ENCODE results near the gene RBM25.

Gene RBM25

DNA sequence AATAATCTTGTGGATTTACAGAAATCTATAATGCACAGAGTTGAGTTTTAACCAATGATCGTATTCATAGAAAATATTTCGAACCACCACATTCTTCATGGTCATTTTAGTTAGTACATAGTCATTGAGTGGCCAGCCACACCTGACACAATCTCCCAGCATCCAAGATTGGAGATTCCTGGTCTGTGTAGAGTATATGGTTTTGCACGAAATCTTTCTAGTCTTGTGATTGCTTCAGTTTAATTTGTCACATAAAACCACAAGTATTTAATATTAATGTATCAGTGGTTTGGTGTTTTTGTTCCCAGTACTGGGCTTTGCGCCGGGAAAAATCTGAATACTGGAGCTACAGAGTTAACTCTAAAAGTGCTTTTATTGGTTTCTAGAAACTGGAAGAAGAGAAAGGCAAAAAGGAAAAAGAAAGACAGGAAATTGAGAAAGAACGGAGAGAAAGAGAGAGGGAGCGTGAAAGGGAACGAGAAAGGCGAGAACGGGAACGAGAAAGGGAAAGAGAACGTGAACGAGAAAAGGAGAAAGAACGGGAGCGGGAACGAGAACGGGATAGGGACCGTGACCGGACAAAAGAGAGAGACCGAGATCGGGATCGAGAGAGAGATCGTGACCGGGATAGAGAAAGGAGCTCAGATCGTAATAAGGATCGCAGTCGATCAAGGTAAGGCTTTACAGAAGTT lies 44.6 kb downstream of the RBM25 start:
- no peak for DNase-seq (ENCODE audit: low spot score)

DNA sequence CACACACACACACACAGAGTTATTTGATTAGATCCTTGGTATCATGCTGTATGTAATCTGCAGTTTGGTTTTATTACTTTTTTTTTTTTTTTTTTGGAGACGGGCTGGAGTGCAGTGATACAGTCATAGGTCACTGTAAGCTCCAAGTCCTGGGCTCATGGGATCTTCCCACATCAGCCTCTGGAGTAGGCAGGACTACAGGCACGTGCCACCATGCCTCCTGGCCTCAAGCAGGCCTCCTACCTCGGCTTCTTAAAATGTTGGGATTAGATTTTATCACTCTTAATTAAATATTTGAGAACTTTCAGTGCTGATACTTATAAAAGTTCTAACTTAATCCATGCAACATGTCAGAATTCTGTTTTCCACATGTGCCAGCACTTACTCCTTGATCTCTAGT lies 46.7 kb downstream of the RBM25 start:
- no peak for DNase-seq (ENCODE audit: low spot score)

DNA sequence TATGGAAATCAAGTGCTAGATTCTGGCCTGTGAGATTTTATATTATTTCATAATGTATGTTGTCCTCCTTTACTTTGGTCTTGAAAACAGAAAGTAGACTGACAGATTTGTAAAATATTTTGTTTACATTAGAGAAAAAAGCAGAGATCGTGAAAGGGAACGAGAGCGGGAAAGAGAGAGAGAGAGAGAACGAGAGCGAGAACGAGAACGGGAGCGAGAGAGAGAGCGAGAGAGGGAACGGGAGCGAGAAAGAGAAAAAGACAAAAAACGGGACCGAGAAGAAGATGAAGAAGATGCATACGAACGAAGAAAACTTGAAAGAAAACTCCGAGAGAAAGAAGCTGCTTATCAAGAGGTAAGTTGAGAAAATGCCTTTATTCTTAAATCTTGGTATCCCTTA lies 47.4 kb downstream of the RBM25 start:
- no peak for DNase-seq (ENCODE audit: low spot score)

DNA sequence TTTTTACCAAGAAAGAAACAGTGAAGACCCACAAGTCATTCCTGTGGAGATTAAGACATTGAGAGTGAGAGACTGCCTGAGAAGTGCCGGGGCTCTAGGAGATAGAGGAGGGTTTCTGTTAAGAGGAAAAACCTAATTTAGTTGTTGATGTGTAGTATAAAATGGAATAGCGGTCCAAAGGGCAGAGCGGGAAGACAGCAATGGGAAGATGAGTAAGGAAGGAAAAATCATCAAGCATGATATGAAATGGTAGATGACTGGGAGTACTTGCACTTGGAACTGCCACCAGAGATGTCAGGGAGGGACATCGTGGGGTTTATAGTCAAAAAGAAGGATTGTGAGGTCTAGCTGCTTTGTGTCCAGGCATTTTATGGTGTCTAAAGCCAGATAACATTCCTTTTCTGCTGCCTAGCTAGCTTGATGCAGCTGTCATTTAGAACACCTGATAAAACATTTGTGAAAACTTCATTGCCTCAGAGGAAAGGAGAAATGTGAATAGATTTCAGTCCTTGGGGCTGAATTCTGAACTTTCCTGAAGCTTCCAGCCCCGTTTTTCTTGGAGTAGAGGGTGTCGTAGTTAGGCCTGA lies 57.8 kb downstream of the RBM25 start:
- no peak for DNase-seq (ENCODE audit: low spot score)

DNA sequence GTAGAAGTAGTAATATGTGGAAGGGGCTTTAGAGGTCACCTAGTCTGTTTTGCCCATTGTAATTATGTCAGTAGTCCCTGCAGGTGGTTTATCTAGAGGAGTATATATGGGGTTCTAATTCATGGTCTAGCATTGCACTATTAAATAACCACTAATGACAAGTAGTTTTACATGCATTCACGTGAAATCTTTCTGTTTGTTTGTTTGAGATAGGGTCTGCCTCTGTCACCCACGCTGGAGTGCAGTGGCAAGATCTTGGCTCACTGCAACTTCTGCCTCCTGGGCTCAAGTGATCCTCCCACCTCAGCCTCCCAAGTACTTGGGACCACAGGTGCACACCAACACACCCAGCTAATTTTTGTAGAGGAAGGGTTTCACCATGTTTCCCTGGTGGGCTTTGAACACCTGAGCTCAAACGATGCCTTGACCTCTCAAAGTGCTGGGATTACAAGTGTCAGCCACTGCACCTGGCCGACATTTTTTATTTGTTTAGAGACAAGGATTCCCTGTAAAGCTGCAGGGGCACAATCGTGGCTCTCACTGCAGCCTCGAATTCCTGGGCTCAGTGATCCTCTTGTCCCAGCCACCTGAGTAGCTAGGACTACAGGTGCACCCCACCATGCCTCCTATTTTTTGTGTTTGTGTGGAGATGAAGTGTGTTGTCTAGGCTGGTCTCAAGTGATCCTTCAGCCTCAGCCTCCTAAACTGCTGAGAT lies 66.0 kb downstream of the RBM25 start:
- no peak for DNase-seq (ENCODE audit: low spot score)

DNA sequence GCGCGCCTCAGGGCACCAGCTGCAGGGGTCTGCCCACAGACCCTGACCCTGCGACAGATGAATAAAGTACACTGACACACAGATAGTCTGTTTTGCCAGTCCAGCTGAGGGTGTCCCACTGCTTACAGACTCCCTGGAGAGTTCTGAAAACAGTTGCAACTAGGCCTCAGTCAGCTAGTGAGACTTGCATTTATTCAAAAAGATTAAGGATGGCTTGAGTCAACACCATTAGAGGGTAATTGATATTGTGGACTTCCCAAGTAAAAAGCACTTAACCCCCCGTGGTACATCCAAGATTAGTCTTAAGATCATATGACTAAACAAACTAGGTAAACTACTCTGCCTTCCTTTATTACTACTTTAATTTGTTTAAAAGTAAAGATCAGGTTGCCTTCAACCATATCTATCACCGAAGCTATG lies 66.8 kb downstream of the RBM25 start:
- DNase-seq (ENCODE audit: low spot score): no peak

DNA sequence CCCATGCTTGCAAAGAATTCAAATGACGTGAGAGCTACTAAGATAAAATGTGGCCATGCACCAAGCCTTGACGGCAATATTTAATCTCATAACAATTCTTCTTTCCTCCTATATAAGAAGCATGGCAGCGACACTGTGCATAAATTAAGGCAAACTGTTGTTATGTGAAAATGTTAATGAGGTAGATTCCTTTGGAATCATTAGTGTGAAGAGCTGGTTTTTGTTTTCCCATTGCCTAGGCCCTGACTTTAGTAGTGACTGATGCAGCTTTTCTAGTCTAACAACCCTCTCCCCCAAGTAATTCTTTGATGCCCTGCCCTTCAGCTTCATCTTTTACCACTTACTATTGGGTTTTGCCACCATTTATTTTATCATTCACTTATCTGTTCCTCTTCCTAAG lies 67.4 kb downstream of the RBM25 start:
- DNase-seq (ENCODE audit: low spot score): no peak

DNA sequence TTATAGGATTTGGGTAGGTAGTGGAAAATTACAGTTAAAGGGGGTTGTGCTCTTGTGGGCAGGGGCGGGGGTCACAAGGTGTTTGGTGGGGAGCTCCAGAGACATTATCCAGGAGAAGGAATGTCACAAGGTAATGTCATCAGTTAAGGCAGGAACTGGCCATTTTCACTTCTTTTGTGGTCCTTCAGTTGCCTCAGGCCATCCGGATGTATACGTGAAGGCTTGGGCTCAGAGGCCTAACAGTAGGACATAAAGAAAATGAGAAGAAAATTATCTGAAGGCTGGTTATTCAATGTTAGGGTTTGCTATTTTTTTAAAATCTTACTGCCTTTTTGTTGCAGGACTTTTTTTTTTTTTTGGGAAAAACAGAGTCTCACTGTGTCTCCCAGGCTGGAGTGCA lies 75.5 kb downstream of the RBM25 start:
- DNase-seq (ENCODE audit: low spot score): no peak

DNA sequence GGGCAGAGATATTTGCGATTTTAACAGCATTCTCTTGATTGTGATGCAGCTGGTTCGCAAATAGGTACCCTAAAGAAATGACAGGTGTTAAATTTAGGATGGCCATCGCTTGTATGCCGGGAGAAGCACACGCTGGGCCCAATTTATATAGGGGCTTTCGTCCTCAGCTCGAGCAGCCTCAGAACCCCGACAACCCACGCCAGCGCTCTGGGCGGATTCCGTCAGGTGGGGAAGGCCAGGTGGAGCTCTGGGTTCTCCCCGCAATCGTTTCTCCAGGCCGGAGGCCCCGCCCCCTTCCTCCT lies 77.7 kb downstream of the RBM25 start:
- DNase-seq (ENCODE audit: low spot score): no peak

DNA sequence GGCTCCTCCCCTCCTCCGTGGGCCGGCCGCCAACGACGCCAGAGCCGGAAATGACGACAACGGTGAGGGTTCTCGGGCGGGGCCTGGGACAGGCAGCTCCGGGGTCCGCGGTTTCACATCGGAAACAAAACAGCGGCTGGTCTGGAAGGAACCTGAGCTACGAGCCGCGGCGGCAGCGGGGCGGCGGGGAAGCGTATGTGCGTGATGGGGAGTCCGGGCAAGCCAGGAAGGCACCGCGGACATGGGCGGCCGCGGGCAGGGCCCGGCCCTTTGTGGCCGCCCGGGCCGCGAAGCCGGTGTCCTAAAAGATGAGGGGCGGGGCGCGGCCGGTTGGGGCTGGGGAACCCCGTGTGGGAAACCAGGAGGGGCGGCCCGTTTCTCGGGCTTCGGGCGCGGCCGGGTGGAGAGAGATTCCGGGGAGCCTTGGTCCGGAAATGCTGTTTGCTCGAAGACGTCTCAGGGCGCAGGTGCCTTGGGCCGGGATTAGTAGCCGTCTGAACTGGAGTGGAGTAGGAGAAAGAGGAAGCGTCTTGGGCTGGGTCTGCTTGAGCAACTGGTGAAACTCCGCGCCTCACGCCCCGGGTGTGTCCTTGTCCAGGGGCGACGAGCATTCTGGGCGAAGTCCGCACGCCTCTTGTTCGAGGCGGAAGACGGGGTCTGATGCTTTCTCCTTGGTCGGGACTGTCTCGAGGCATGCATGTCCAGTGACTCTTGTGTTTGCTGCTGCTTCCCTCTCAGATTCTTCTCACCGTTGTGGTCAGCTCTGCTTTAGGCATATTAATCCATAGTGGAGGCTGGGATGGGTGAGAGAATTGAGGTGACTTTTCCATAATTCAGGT lies 78.3 kb downstream of the RBM25 start, which contains the start of gene PSEN1:
PSEN1 (plus strand) TSS at position 121 of the 839 bp plus-strand sequence. CDS start 11,513 bp downstream, outside the sequence.
- DNase-seq (ENCODE audit: low spot score): peak; percentile 98

DNA sequence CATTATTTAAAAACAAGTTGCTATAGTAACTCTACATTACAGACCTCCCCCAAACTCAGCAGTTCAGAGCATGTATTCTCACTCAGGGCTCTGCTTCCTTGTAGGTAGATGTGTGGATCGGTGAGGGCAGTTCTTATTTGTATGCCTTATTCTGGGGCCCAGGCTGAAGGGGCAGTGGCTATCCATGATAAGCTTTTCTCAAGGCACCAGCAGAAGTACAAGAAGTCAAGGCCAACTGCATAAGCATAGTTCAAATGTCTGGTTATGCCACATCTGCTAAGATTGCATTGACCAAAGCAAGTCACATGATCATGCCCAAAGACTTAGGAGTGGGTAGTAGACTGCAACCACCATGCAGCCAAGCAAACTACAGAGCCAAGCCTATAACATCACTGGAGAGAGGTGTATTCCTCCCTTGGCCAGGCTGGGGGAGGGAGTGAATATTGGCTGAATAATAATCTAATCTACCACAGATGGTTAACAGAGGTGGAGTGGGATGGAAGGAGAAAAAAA lies 82.5 kb downstream of the RBM25 start:
- DNase-seq (ENCODE audit: low spot score): no peak

DNA sequence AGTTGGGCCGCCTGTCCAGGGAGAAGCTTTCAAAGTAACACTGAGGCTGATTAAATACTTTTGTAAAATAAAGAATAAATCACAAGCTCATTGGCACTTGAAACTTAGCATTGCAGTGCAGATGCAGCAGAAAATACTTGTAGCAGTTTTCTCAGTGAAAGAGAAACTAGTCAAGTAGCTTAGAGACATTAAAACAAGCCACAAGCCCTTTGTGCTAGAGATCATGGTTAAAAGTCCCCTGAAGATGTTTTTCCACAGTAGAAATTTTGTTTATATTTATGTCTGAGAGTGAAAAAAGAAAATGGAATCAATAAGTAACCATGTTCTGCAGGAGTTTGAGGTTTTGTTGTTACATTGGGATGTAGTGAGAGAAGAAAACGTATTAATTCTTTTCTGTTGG lies 83.9 kb downstream of the RBM25 start:
- no peak for DNase-seq (ENCODE audit: low spot score)

DNA sequence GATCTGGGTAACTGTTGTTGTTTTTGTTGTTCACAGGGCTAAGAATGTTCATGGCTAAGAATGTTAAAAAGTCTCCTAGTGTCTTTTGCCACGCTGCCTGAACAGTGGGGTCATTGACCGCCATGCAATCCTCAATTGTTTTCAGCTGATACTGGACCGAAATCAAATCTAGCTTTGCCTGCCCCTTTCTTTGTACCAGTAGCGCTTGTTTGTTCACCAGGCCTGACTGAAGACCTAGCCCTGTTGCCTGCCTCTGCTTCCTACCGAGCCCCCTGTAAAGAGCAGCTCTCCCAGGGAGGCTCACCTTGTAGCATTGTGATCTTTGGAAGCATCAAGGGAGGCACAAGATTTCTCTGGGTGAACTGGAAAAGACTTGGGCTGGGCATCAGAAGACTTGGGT lies 84.7 kb downstream of the RBM25 start:
- DNase-seq (ENCODE audit: low spot score): no peak

DNA sequence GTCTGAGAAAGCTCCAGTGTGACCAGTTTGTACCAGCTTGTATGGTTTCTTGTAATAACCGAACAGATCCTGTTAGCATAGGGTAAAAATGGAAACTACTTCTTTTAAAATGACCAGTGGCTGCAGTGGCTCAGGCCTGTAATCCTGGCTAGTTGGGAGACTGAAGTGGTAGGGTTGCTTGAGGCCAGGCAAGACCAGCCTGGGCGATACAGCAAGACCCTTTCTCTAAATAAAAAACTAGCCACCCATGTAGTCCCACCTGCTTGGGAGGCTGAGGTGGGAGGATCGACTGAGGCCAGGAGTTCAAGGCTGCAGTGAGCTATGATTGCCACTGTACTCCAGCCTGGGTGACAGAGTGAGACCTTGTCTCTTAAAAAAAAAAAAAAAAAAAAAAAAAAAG lies 85.3 kb downstream of the RBM25 start:
- no peak for DNase-seq (ENCODE audit: low spot score)

DNA sequence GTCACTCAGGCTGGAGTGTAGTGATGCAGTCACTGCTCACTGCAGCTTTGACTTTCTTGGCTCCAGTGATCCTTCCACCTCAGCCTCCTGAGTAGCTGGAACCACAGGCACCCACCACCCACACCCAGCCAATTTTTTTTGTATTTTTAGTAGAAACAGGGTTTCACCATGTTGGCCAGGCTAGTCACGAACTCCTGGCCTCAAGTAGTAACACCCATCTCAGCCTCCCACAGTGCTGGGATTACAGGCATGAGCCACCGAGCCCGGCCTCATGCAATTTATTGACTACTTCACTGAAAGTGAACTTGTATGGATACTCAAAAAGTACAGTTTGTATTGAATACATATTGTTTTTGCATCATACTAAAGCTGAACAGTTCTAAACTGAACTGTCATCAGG lies 87.0 kb downstream of the RBM25 start:
- DNase-seq (ENCODE audit: low spot score): no peak

DNA sequence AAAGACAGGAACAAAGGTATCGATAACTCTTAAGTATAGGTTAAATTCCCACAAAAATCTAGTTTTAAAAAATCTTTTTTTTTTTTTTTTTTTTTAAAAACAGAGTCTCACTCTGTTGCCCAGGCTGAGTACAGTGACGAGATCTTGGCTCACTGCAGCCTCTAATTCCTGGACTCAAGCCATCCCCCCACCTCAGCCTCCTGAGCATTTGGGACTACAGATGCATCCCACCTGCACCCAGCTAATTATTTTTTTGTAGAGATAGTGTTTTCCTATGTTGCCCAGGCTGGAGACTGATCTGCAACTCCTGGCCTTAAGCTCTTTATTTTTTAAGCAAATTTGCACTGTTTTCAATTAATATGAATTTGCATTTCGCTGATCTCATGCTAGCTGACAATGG lies 87.8 kb downstream of the RBM25 start:
- DNase-seq (ENCODE audit: low spot score): no peak

DNA sequence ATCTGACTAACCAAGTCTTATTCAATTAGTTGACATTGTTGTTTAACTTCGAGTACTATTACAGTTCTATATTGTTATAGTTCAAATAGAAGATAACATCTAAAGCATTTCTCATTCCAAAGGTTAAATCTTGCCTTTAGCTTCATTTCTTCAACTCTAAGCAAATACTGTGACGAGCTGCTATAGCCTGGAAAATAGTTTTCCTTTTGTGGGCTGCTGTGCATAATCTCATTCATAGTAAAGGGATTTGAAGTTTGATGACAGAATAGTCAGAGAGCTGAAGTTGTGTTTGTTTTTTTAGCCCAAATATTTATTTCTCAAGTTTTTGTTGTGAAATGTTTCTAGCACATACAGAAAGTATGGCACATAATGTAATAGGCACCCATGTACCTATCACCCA lies 91.4 kb downstream of the RBM25 start:
- DNase-seq (ENCODE audit: low spot score): no peak

DNA sequence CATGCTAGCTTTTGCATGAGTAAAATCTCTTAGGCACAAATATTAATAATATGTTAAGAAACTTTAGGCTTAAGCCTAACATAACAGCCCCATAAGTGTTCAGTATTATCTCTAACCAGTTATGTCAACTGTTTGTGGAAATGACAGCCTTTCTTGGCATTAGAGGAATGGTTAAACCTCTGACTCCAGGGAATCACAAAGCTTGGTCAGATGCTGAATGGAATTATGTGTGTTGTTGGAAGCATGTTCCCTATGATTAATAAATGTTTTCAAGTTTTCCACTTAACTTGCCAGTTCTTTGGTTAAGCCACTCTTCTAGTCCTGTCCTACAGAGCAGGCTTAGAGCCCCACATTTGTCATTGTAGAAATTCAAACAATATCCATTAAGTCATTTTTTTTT lies 94.9 kb downstream of the RBM25 start:
- no peak for DNase-seq (ENCODE audit: low spot score)

DNA sequence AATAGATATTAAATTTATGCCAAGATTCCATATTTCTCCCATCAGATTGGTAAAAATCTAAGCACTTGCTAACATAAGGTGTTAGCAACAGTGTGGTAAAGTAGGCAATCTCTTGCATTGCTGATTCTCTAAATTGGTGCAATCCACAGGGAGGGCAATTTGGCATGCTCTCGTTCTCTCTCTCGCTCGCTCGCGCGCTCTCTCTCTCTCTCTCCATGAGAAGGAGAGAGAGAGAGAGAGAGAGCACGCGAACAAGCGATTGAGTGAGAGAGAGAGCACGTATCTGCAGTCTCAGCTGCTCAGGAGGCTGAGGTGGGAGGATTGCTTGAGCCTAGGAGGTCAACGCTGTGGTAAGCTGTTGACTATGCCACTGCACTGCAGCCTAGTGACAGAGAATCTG lies 103.9 kb downstream of the RBM25 start:
- no peak for DNase-seq (ENCODE audit: low spot score)

DNA sequence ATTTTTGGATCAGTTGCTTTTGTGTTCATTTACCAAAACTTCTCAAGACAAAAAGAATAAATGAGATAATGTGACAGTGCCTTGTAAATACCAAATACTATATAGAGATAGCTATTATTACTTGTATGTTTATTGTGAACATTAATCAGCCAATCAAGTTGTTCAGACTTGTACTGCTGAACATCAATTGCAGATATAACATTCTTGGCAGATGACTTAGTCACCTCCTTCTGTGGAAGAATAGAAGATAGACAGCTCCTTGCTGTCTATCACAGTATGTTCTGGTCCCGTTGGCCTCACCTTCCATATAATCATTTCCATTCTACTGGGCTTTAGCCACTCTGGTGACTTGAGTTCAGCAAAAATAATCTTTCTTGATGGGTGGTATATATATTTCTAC lies 108.1 kb downstream of the RBM25 start:
- DNase-seq (ENCODE audit: low spot score): no peak

DNA sequence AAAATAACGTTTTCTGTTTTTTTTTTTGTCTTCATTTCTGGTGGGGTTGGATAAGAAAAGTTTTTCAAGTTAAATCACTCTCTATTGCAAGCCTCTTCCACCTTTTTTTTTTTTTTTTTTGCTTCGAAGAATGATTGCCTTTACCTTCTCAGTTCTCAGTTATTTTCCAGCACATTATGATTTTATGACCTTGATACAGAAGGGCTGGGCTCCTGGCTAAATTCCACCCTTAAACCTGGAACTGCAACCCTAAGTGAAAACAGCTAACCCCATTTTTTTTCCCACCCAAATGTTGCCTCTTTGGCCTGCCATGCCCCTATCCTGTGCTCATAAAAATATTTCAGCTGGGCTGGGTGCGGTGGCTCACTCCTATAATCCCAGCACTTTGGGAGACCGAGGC lies 109.4 kb downstream of the RBM25 start:
- no peak for DNase-seq (ENCODE audit: low spot score)

DNA sequence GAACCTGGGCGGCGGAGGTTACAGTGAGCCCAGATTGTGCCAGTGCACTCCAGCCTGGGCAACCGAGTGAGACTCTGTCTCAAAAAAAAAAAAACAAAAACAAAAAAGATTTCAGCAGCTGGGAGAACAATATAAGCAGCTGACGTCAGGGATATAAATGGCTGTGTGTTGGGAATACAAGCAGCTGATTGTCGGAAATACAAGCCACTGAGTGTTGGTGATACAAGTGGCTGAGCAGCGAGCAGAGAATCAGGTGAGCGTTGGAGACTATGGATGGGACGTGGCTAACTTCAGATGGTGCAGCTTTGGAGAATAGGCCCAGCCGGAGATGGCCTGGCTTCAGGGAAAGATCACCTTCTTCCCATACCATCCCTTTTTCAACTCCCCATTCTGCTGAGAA lies 109.9 kb downstream of the RBM25 start:
- DNase-seq (ENCODE audit: low spot score): no peak

DNA sequence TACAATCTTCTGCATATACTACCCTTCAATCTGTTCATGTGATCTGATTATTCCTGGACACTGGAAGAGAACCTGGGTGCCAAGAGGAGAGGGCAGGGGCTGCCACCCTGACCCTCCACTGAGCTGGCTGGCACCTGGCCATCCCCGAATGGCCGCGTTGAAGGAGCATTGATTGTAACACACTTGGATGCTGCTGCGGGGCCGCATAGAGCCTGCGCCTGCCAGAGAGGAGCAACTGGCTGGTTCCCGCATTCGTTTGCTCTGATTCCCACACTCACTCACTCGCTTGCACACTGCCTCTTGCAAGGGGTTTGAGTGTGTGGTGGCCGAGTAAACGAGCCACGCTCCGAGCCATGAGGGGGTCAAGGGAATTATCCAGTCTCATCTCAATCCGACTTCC lies 110.4 kb downstream of the RBM25 start:
- DNase-seq (ENCODE audit: low spot score): no peak

All from CD4-positive, alpha-beta T cell treated with Interleukin-2 at 100 ng/mL for 4 hours (primary cell).